Sigmoid colon (tissue), 4 donors: ENCODE results near the gene SLC47A2.

Experiments
- POLR2A ChIP-seq, 2 donors: fragments of 450-650 bp; IDR thresholded peaks; one replicate each; pipeline ENCODE4 v1.6.1; 2016; ENCODE audit warnings: antibody characterized with exemption in 2 of 2, mild to moderate bottlenecking in 2 of 2, moderate library complexity in 2 of 2
- POLR2AphosphoS5 ChIP-seq, 4 donors: sonication (generic); formaldehyde crosslinking; IDR thresholded peaks; one replicate each; pipeline ENCODE4 v1.6.1; 2017; ENCODE audit warnings: antibody characterized with exemption in 4 of 4
- TF ChIP-seq, protein P1 (sequence below), 4 experiments: fragments of 450-650 bp in 3 of 4; fragments of 200-600 bp in 1 of 4; IDR thresholded peaks; one replicate each; pipeline ENCODE4 v1.5.1; 2016 to 2019; ENCODE audit warnings: antibody characterized with exemption in 4 of 4, mild to moderate bottlenecking in 3 of 4, moderate library complexity in 2 of 4

DNA sequence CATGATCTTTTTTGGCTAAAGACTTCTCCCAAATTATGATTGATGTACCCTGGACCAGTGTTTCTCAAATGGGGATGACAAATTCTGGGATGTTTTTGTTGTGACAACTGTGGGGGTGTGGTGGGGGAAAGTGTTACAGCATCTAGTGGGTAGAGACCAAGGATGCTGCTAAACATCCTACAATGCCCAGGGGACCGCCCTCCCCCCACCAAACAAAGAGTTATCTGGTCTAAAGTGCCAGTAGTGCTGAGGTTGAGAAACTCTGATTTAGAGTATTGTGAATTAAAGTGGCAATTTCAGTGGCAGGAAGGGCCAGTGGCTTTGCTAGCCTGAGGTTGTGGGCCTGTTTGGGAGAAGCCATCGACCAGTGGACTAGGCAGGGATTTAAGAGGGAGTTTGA is 33.3 kb downstream of the SLC47A2 start:
- TF ChIP-seq POLR2A (IDR thresholded peaks at IDR 0.05) (no peak), POLR2AphosphoS5 (IDR thresholded peaks at IDR 0.05) (no peak)
- TF ChIP-seq, protein P1, sequence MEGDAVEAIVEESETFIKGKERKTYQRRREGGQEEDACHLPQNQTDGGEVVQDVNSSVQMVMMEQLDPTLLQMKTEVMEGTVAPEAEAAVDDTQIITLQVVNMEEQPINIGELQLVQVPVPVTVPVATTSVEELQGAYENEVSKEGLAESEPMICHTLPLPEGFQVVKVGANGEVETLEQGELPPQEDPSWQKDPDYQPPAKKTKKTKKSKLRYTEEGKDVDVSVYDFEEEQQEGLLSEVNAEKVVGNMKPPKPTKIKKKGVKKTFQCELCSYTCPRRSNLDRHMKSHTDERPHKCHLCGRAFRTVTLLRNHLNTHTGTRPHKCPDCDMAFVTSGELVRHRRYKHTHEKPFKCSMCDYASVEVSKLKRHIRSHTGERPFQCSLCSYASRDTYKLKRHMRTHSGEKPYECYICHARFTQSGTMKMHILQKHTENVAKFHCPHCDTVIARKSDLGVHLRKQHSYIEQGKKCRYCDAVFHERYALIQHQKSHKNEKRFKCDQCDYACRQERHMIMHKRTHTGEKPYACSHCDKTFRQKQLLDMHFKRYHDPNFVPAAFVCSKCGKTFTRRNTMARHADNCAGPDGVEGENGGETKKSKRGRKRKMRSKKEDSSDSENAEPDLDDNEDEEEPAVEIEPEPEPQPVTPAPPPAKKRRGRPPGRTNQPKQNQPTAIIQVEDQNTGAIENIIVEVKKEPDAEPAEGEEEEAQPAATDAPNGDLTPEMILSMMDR (IDR thresholded peaks at IDR 0.05): no peak
